ENCODE measurements around the gene FERD3L. TPM values are rescaled to one million over a fixed set of nuclear protein-coding genes. Genes with fewer than 3 reads are reported as not detected.

The FERD3L gene
- total and polyA plus RNA-seq, 2 donors (not counting 3 experiments of a cell fraction or from before 2014, with no cell fraction given): not detected

DNA sequence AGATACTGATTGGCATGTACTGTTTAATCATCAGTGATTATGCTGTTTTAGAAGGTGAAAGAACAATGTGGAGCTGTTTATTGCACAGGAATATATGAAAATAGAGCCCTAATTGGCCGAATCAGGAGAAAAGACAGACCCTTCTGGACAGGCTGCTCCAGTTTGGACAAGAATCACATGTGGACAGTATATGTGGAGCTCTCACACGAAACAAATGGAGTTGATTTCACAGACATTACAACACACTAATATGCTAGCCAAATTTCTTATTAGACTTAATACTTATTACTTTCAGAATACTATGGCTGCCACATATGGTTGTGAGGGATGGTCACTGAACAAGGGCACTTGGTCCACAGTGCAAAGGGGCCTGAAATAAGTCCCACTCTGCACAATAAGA is 43.3 kb downstream of the FERD3L start:
- Histone ChIP-seq H3K9me3 (replicated peaks; ENCODE audit: control insufficient read depth, insufficient read depth, low read length) (no peaks in the 10 kb centered on the region), H3K4me1 (ENCODE audit: control insufficient read depth, extremely low read depth, insufficient read depth, low read length) (peaks cover under 1% of the 10 kb centered on the region), H3K9ac (replicated peaks; ENCODE audit: extremely low read depth, insufficient read depth, low read length) (no peak overlapping the region), H3K4me3 (replicated peaks in 1 of 3; ENCODE audit: insufficient read depth in 1 of 3, low read depth in 1 of 3, low read length in 3 of 3) (no peak overlapping the region), H3K9me1 (replicated peaks; ENCODE audit: control insufficient read depth, extremely low read depth, insufficient read depth, low read length) (no peaks in the 10 kb centered on the region), H4K20me1 (replicated peaks; ENCODE audit: control insufficient read depth, extremely low read depth, insufficient read depth, low read length) (no peaks in the 10 kb centered on the region), H2AFZ (ENCODE audit: low read depth, low read length) (no peak overlapping the region), H3K4me2 (ENCODE audit: insufficient read depth, low read length) (no peak overlapping the region), H3K36me3 (ENCODE audit: control insufficient read depth in 2 of 2, extremely low read depth in 1 of 2, insufficient read depth in 2 of 2, low read length in 2 of 2) (no peaks in the 10 kb centered on the region), H3K79me2 (ENCODE audit: control insufficient read depth, insufficient read depth, low read length) (no peaks in the 10 kb centered on the region), H3K27me3 (ENCODE audit: control insufficient read depth in 2 of 2, insufficient read depth in 2 of 2, low read length in 2 of 2) (peaks cover 37 to 78% of the 10 kb centered on the region in 2 experiments), H3K27ac (ENCODE audit: insufficient read depth, low read depth, low read length) (no peak overlapping the region)
- dilution Hi-C loops (cut with MboI; ENCODE audit: extremely low pct_ligation_motif_present, low sequenced_read_pairs) (no loop called here), intact Hi-C loops (cut with micrococcal nuclease) (no loop called here)
- FAIRE-seq (no peak), DNase-seq (ENCODE audit: low read depth, low spot score) (no peak)
- POLR2A ChIA-PET: interaction anchor here (0.6 kb wide), 1 partner anchor 187 kb away, joined by 3 read pairs; no protein-coding TSS in a partner anchor
- no TSS peak for BruUV-seq (replicated peaks)
- CTCF ChIA-PET: interaction anchor here (0.7 to 2.0 kb wide), 2 partner anchors 20 to 390 kb away, joined by 3 to 4 read pairs; no protein-coding TSS in a partner anchor
- TF ChIP-seq EZH2 (IDR thresholded peaks at IDR 0.05; ENCODE audit: borderline replicate concordance, low read depth, low read length, severe bottlenecking) (no peak), FOS (IDR thresholded peaks at IDR 0.05; ENCODE audit: borderline replicate concordance, insufficient read depth, low read length) (no peak), MYC (IDR thresholded peaks at IDR 0.05; ENCODE audit: low read depth, low read length) (no peak), GATA2 (IDR thresholded peaks at IDR 0.05; ENCODE audit: insufficient read depth, insufficient read length, low read depth, low read length) (no peak), JUN (IDR thresholded peaks at IDR 0.05; ENCODE audit: borderline replicate concordance, insufficient read depth, insufficient read length, low read depth) (no peak), POLR2A (IDR thresholded peaks at IDR 0.05; ENCODE audit: low read depth, low read length) (no peak), POLR2AphosphoS5 (IDR thresholded peaks at IDR 0.05; ENCODE audit: insufficient read depth, low read depth, low read length) (no peak)
- TF ChIP-seq, protein P1, sequence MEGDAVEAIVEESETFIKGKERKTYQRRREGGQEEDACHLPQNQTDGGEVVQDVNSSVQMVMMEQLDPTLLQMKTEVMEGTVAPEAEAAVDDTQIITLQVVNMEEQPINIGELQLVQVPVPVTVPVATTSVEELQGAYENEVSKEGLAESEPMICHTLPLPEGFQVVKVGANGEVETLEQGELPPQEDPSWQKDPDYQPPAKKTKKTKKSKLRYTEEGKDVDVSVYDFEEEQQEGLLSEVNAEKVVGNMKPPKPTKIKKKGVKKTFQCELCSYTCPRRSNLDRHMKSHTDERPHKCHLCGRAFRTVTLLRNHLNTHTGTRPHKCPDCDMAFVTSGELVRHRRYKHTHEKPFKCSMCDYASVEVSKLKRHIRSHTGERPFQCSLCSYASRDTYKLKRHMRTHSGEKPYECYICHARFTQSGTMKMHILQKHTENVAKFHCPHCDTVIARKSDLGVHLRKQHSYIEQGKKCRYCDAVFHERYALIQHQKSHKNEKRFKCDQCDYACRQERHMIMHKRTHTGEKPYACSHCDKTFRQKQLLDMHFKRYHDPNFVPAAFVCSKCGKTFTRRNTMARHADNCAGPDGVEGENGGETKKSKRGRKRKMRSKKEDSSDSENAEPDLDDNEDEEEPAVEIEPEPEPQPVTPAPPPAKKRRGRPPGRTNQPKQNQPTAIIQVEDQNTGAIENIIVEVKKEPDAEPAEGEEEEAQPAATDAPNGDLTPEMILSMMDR (IDR thresholded peaks at IDR 0.05; ENCODE audit: extremely low read depth in 1 of 2, insufficient read depth in 1 of 2, low read depth in 1 of 2, low read length in 2 of 2): no peak
- TF ChIP-seq, protein P2, sequence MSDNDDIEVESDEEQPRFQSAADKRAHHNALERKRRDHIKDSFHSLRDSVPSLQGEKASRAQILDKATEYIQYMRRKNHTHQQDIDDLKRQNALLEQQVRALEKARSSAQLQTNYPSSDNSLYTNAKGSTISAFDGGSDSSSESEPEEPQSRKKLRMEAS (IDR thresholded peaks at IDR 0.05; ENCODE audit: insufficient read depth, insufficient read length): no peak

Data from endothelial cell of umbilical vein (primary cell).